Fibroblast of the aortic adventitia (primary cell): ENCODE measurements around the gene APBB1. TPM values are rescaled to one million over a fixed set of nuclear protein-coding genes. Genes with fewer than 3 reads are reported as not detected.

Experiments
- DNase-seq: peaks from one replicate; pipeline ENCODE4 v3.0.0-alpha.2; 2010; ENCODE audit warnings: low read depth
- H3K4me3 ChIP-seq: 2 replicates; pipeline ENCODE4 v1.5.1; 2011; ENCODE audit warnings: low read depth, mild to moderate bottlenecking, control low read depth, low read length, moderate library complexity
- CTCF ChIP-seq: IDR thresholded peaks from 2 replicates; pipeline ENCODE4 v1.5.1; 2011; ENCODE audit warnings: mild to moderate bottlenecking, low read length, control low read depth, inconsistent platforms; ENCODE audit not compliant: insufficient read depth
- total RNA-seq: library from RNA; depleted of rRNA; stranded (reverse); fragments of >200 nt; gene quantifications from 2 replicates; pipeline ENCODE4 v1.2.3, GENCODE V29; 2012; ENCODE audit warnings: low replicate concordance

The APBB1 gene
- total RNA-seq, 1 donor = 41.8 TPM

- DNase-seq = no peak
- no peak overlapping the region for H3K4me3 ChIP-seq
- no peak for TF ChIP-seq CTCF
Measured at GRCh38 chr11:6403539-6403938, 15.4 kb downstream of the APBB1 start.

GRCh38 chr11:6402561-6402981 is 16.3 kb downstream of the APBB1 start:
- TF ChIP-seq CTCF = no peak
- DNase-seq = no peak

GRCh38 chr11:6402061-6402470 is 16.8 kb downstream of the APBB1 start:
- no peak for DNase-seq
- H3K4me3 ChIP-seq = no peak overlapping the region
- no peak for TF ChIP-seq CTCF

More at GRCh38 chr11:6402561-6402981, 16.3 kb downstream of the APBB1 start:
- H3K4me3 ChIP-seq = no peak overlapping the region

GRCh38 chr11:6401464-6401863 is 17.4 kb downstream of the APBB1 start:
- TF ChIP-seq CTCF = no peak
- H3K4me3 ChIP-seq = no peak overlapping the region
- no peak for DNase-seq

GRCh38 chr11:6400431-6401345 is 18.2 kb downstream of the APBB1 start:
- DNase-seq = no peak
- no peak overlapping the region for H3K4me3 ChIP-seq
- no peak for TF ChIP-seq CTCF

GRCh38 chr11:6397636-6398035 is 21.3 kb downstream of the APBB1 start:
- no peak for TF ChIP-seq CTCF
- DNase-seq = peak; percentile 72

More at GRCh38 chr11:6397636-6398035, 21.3 kb downstream of the APBB1 start:
- no peak overlapping the region for H3K4me3 ChIP-seq
